ENCODE data around the gene NT5DC2. TPM values are rescaled to one million over a fixed set of nuclear protein-coding genes. Genes with fewer than 3 reads are reported as not detected.

The NT5DC2 gene
- total RNA-seq, 1 donor from 2014 or later: 192 TPM

- Histone ChIP-seq H3K4me3 (ENCODE audit: low read depth, low read length) (no peak overlapping the region), H3K36me3 (ENCODE audit: control insufficient read depth, insufficient read depth, low read length) (peaks cover 4% of the 10 kb centered on the region), H3K27me3 (ENCODE audit: control insufficient read depth, insufficient read depth, low read length) (no peaks in the 10 kb centered on the region)
- no peak for TF ChIP-seq CTCF (IDR thresholded peaks at IDR 0.05; ENCODE audit: insufficient read depth, low read length, poor library complexity, severe bottlenecking)
- no peak for DNase-seq (ENCODE audit: low read depth)
Measured at GRCh38 chr3:52487050-52487787, 46.4 kb downstream of the NT5DC2 start.

GRCh38 chr3:52484680-52485461 lies 48.8 kb downstream of the NT5DC2 start:
- no peaks in the 10 kb centered on the region for H3K27me3 ChIP-seq (ENCODE audit: control insufficient read depth, insufficient read depth, low read length)
- H3K4me3 ChIP-seq (ENCODE audit: low read depth, low read length): no peak overlapping the region
- TF ChIP-seq CTCF (IDR thresholded peaks at IDR 0.05; ENCODE audit: insufficient read depth, low read length, poor library complexity, severe bottlenecking): no peak
- peaks cover 7% of the 10 kb centered on the region for H3K36me3 ChIP-seq (ENCODE audit: control insufficient read depth, insufficient read depth, low read length)
- no peak for DNase-seq (ENCODE audit: low read depth)

GRCh38 chr3:52483577-52484381 lies 49.9 kb downstream of the NT5DC2 start:
- peaks cover 11% of the 10 kb centered on the region for H3K36me3 ChIP-seq (ENCODE audit: control insufficient read depth, insufficient read depth, low read length)
- TF ChIP-seq CTCF (IDR thresholded peaks at IDR 0.05; ENCODE audit: insufficient read depth, low read length, poor library complexity, severe bottlenecking): no peak
- no peaks in the 10 kb centered on the region for H3K27me3 ChIP-seq (ENCODE audit: control insufficient read depth, insufficient read depth, low read length)
- no peak overlapping the region for H3K4me3 ChIP-seq (ENCODE audit: low read depth, low read length)
- DNase-seq (ENCODE audit: low read depth): no peak

GRCh38 chr3:52483081-52483480 lies 50.6 kb downstream of the NT5DC2 start:
- no peak for TF ChIP-seq CTCF (IDR thresholded peaks at IDR 0.05; ENCODE audit: insufficient read depth, low read length, poor library complexity, severe bottlenecking)
- Histone ChIP-seq H3K4me3 (ENCODE audit: low read depth, low read length) (no peak overlapping the region), H3K27me3 (ENCODE audit: control insufficient read depth, insufficient read depth, low read length) (no peaks in the 10 kb centered on the region), H3K36me3 (ENCODE audit: control insufficient read depth, insufficient read depth, low read length) (peaks cover 13% of the 10 kb centered on the region)
- no peak for DNase-seq (ENCODE audit: low read depth)

- no peaks in the 10 kb centered on the region for H3K27me3 ChIP-seq (ENCODE audit: control insufficient read depth, insufficient read depth, low read length)
- TF ChIP-seq CTCF (IDR thresholded peaks at IDR 0.05; ENCODE audit: insufficient read depth, low read length, poor library complexity, severe bottlenecking): peak; percentile 58
- no peak for DNase-seq (ENCODE audit: low read depth)
- peaks cover 13% of the 10 kb centered on the region for H3K36me3 ChIP-seq (ENCODE audit: control insufficient read depth, insufficient read depth, low read length)
- H3K4me3 ChIP-seq (ENCODE audit: low read depth, low read length): no peak overlapping the region
Measured at GRCh38 chr3:52481819-52482521, 51.7 kb downstream of the NT5DC2 start.
